NCI-H1105 (cell line): ENCODE measurements around the gene TRAPPC4.
"Not testable (repeated sequence)": the region's sequence is repeated elsewhere in the genome, so short reads cannot be mapped to it uniquely, and the experiment has no call there.

Experiments
- DNase-seq: peaks from one replicate; lab custom pipeline; 2025; lab: John Stamatoyannopoulos, UW

The TRAPPC4 gene

GRCh38 chr11:119018074-119018938 is at the start of gene TRAPPC4, which contains the start of gene RPS25:
TSS of gene TRAPPC4 (plus strand) at chr11:119018766. CDS start at chr11:119018796, 30 bp downstream.
TSS of gene RPS25 (minus strand) at chr11:119018343. CDS start at chr11:119018284, 59 bp downstream.
- DNase-seq, result peak; percentile 99

- not testable (repeated sequence) for DNase-seq
Measured at GRCh38 chr11:118969508-118969907, 49.1 kb upstream of the TRAPPC4 start.

GRCh38 chr11:118971646-118972045 is 46.9 kb upstream of the TRAPPC4 start, which contains the start of gene FOXR1:
TSS of gene FOXR1 (plus strand) at chr11:118971761. CDS start at chr11:118971932, 171 bp downstream.
- no peak for DNase-seq

GRCh38 chr11:118973985-118974384 is 44.6 kb upstream of the TRAPPC4 start:
- no peak for DNase-seq

- DNase-seq, result peak; percentile 42
Measured at GRCh38 chr11:118975771-118976709, 42.5 kb upstream of the TRAPPC4 start.

GRCh38 chr11:118979434-118979833 is 39.1 kb upstream of the TRAPPC4 start:
- no peak for DNase-seq

GRCh38 chr11:118980191-118980881 is 38.2 kb upstream of the TRAPPC4 start:
- DNase-seq, result no peak

- DNase-seq, result not testable (repeated sequence)
Measured at GRCh38 chr11:118984337-118984736, 34.2 kb upstream of the TRAPPC4 start.

- DNase-seq, result no peak
Measured at GRCh38 chr11:118984825-118985224, 33.7 kb upstream of the TRAPPC4 start.

GRCh38 chr11:118988280-118988679 is 30.3 kb upstream of the TRAPPC4 start:
- DNase-seq, result peak; percentile 46

GRCh38 chr11:118991486-118992038 is 27.0 kb upstream of the TRAPPC4 start:
- DNase-seq, result not testable (repeated sequence)

- no peak for DNase-seq
Measured at GRCh38 chr11:118996926-118997626, 21.5 kb upstream of the TRAPPC4 start.

GRCh38 chr11:118997627-118998387 is 20.8 kb upstream of the TRAPPC4 start, which contains the start of gene CENATAC:
TSS of gene CENATAC (plus strand) at chr11:118998138. CDS start at chr11:118998198, 60 bp downstream.
- DNase-seq, result peak; percentile 98

GRCh38 chr11:118998388-118998717 is 20.2 kb upstream of the TRAPPC4 start:
- DNase-seq, result peak; percentile 18

- DNase-seq, result no peak
Measured at GRCh38 chr11:118998822-118999221, 19.7 kb upstream of the TRAPPC4 start.

- no peak for DNase-seq
Measured at GRCh38 chr11:119000906-119001305, 17.7 kb upstream of the TRAPPC4 start.

- DNase-seq, result no peak
Measured at GRCh38 chr11:119006656-119007055, 11.9 kb upstream of the TRAPPC4 start.

GRCh38 chr11:119011476-119012053 is 7.0 kb upstream of the TRAPPC4 start:
- no peak for DNase-seq

- DNase-seq, result no peak
Measured at GRCh38 chr11:119012629-119013170, 5.9 kb upstream of the TRAPPC4 start.
